HepG2 (cell line): ENCODE results near the gene DLX3. TPM values are rescaled to one million over a fixed set of nuclear protein-coding genes. Genes with fewer than 3 reads are reported as not detected.

Experiments
- ATM ChIP-seq: fragments of 450-650 bp; IDR thresholded peaks from 2 replicates; pipeline ENCODE4 v1.7.1; 2017; ENCODE audit warnings: mild to moderate bottlenecking, borderline replicate concordance
- CBX2 ChIP-seq, 2 experiments: fragments of 200-600 bp in 1 of 2; sonication (generic); formaldehyde crosslinking in 1 of 2; IDR thresholded peaks; 2 replicates each; pipeline versions ENCODE4 v1.7.0 to v1.8.1; 2018 to 2022; ENCODE audit warnings: low read depth in 2 of 2, low read length in 1 of 2, mild to moderate bottlenecking in 1 of 2, missing genetic modification reagents in 1 of 2
- FOXA1 ChIP-seq, 2 experiments: fragments of 450-650 bp in 1 of 2; sonication (generic) in 1 of 2; formaldehyde crosslinking in 1 of 2; IDR thresholded peaks; 2 replicates each; pipeline versions ENCODE4 v1.4.0 to v1.6.1; 2016 to 2020; ENCODE audit warnings: missing genetic modification reagents in 1 of 2
- HDAC6 ChIP-seq: fragments of 200-600 bp; sonication (generic); IDR thresholded peaks from 2 replicates; pipeline ENCODE4 v1.7.0; 2017; ENCODE audit warnings: mild to moderate bottlenecking, antibody characterized with exemption, low read length, low read depth
- MAFF ChIP-seq: IDR thresholded peaks from 2 replicates; pipeline ENCODE4 v1.6.1; 2011; ENCODE audit warnings: low read depth, low read length, improper control_type of control experiment
- MEIS2 ChIP-seq: sonication (generic); formaldehyde crosslinking; IDR thresholded peaks from 2 replicates; pipeline ENCODE4 v1.9.0; 2021; ENCODE audit warnings: mild to moderate bottlenecking, missing genetic modification reagents
- NFYC ChIP-seq: IDR thresholded peaks from 2 replicates; pipeline ENCODE4 v1.6.1; 2016; ENCODE audit warnings: missing genetic modification reagents, missing compliant biosample characterization
- TAF1 ChIP-seq: sonication (generic); formaldehyde crosslinking; IDR thresholded peaks from 2 replicates; pipeline ENCODE4 v1.4.0; 2020; ENCODE audit warnings: missing genetic modification reagents
- ZNF264 ChIP-seq: sonication (generic); formaldehyde crosslinking; IDR thresholded peaks from 2 replicates; pipeline ENCODE4 v1.4.0; 2020; ENCODE audit warnings: missing genetic modification reagents
- ZNF329 ChIP-seq: sonication (generic); formaldehyde crosslinking; IDR thresholded peaks from 2 replicates; pipeline ENCODE4 v1.9.0; 2021; ENCODE audit warnings: low read depth, mild to moderate bottlenecking, missing genetic modification reagents
- polyA plus RNA-seq, 8 experiments: library from polyadenylated mRNA; depleted of rRNA in 3 of 8; stranded (reverse) in 7 of 8; unstranded in 1 of 8; fragments of >200 nt; fragmentation: Illumina TruSeq in 4 of 8; extraction: Trizol in 4 of 8; gene quantifications; 2 replicates each; pipeline versions ENCODE4 v1.2.1 to v1.2.3, GENCODE V29; 2011 to 2016; ENCODE audit warnings: low read depth in 4 of 8, missing spikeins in 1 of 8, mixed read lengths in 1 of 8; ENCODE audit not compliant: insufficient read depth in 1 of 8
- total RNA-seq, 5 experiments: library from RNA; depleted of rRNA; stranded (reverse); fragments of >200 nt; fragmentation: Illumina TruSeq; extraction: Trizol; gene quantifications; 2 replicates each; pipeline ENCODE4 v1.2.3, GENCODE V29; 2016; ENCODE audit warnings: low read depth in 1 of 5
- TF ChIP-seq, protein P1 (sequence below): sonication (generic); formaldehyde crosslinking; IDR thresholded peaks from 2 replicates; pipeline ENCODE4 v1.4.0; 2020; ENCODE audit warnings: missing genetic modification reagents, mild to moderate bottlenecking, borderline replicate concordance
- TF ChIP-seq, protein P2 (sequence below): sonication (generic); formaldehyde crosslinking; IDR thresholded peaks from 2 replicates; pipeline ENCODE4 v1.8.0; 2022; ENCODE audit warnings: missing genetic modification reagents, low read depth, mild to moderate bottlenecking, borderline replicate concordance
- TF ChIP-seq, protein P3 (sequence below): sonication (generic); formaldehyde crosslinking; IDR thresholded peaks from one replicate; pipeline ENCODE4 v1.5.1; 2020; ENCODE audit warnings: mild to moderate bottlenecking, missing genetic modification reagents; ENCODE audit errors: not compliant biosample characterization
- TF ChIP-seq, protein P4 (sequence below): sonication (generic); formaldehyde crosslinking; conservative IDR thresholded peaks from 2 replicates; pipeline ENCODE4 v1.4.0; 2020; ENCODE audit warnings: missing genetic modification reagents
- TF ChIP-seq, protein P5 (sequence below): sonication (generic); formaldehyde crosslinking; IDR thresholded peaks from 2 replicates; pipeline ENCODE4 v1.9.0; 2022; ENCODE audit warnings: low read depth, missing genetic modification reagents

DLX3 gene
- total and polyA plus RNA-seq, 2 of the 13 experiments (the other 11 are each of a cell fraction or from before 2014, with no cell fraction given) = 0.03 TPM; not detected in 1

DNA sequence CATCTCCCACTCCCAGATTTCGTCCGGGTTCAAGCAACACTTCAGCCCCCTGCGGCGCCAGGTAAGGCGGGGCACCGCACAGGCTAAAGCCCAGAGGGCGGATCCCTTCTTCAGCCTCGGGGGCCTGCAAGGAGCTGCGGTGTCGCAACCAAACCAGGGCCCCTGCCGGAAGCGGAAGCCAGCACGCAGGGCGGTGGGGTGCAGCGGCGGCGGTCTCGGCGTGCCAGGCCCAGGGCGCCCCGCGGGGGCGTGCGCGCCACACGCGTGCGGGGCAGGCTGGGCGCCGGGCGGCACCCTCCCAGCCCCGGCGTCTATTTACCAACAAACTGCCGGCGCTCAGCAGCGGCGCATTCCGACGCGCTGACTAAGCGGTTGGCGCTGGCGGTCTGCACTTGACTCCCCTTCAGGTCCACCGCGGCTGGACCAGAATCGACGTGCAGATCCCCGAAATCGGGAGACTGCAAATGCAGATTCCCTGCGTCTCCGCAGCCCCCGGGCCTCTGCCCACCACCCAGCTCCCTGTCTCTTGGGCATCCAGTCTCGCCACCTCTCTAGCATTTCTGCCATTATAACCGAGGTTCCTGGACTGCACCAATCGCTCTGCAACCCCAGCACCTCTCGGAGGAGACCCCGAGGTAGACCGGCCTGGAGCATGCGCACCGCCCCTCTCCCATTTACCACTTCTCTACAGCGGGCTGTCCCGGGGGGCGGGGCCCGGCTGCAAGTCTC lies 26.5 kb downstream of the DLX3 start (continued):
- TF ChIP-seq ATM (no peak), FOXA1 (IDR thresholded peaks at IDR 0.05) (no peak), FOXA1 (CRISPR knock-in tag; IDR thresholded peaks at IDR 0.05) (no peak; the same call in 1 of the 2 replicates), MEIS2 (CRISPR knock-in tag) (no peak), ZNF329 (CRISPR knock-in tag) (no peak), NFYC (CRISPR knock-in tag) (peak; percentile 58), MAFF (no peak), HDAC6 (no peak), TAF1 (CRISPR knock-in tag) (peak; percentile 26; the same call in 1 of the 2 replicates), CBX2 (IDR thresholded peaks at IDR 0.05; ENCODE audit: low read depth, low read length) (no peak), CBX2 (CRISPR knock-in tag; IDR thresholded peaks at IDR 0.05; ENCODE audit: low read depth) (no peak), ZNF264 (no peak)
- TF ChIP-seq, protein P1, sequence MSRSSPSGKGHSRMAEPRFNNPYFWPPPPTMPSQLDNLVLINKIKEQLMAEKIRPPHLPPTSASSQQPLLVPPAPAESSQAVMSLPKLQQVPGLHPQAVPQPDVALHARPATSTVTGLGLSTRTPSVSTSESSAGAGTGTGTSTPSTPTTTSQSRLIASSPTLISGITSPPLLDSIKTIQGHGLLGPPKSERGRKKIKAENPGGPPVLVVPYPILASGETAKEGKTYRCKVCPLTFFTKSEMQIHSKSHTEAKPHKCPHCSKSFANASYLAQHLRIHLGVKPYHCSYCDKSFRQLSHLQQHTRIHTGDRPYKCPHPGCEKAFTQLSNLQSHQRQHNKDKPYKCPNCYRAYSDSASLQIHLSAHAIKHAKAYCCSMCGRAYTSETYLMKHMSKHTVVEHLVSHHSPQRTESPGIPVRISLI (CRISPR knock-in tag) = no peak
- TF ChIP-seq, protein P2, sequence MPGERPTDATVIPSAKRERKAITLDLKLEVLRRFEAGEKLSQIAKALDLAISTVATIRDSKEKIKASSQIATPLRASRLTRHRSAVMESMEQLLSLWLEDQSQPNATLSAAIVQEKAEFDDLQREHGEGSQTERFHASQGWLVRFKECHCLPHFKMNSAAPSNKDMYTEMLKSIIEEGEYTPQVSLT (CRISPR knock-in tag) = no peak
- TF ChIP-seq, protein P3, sequence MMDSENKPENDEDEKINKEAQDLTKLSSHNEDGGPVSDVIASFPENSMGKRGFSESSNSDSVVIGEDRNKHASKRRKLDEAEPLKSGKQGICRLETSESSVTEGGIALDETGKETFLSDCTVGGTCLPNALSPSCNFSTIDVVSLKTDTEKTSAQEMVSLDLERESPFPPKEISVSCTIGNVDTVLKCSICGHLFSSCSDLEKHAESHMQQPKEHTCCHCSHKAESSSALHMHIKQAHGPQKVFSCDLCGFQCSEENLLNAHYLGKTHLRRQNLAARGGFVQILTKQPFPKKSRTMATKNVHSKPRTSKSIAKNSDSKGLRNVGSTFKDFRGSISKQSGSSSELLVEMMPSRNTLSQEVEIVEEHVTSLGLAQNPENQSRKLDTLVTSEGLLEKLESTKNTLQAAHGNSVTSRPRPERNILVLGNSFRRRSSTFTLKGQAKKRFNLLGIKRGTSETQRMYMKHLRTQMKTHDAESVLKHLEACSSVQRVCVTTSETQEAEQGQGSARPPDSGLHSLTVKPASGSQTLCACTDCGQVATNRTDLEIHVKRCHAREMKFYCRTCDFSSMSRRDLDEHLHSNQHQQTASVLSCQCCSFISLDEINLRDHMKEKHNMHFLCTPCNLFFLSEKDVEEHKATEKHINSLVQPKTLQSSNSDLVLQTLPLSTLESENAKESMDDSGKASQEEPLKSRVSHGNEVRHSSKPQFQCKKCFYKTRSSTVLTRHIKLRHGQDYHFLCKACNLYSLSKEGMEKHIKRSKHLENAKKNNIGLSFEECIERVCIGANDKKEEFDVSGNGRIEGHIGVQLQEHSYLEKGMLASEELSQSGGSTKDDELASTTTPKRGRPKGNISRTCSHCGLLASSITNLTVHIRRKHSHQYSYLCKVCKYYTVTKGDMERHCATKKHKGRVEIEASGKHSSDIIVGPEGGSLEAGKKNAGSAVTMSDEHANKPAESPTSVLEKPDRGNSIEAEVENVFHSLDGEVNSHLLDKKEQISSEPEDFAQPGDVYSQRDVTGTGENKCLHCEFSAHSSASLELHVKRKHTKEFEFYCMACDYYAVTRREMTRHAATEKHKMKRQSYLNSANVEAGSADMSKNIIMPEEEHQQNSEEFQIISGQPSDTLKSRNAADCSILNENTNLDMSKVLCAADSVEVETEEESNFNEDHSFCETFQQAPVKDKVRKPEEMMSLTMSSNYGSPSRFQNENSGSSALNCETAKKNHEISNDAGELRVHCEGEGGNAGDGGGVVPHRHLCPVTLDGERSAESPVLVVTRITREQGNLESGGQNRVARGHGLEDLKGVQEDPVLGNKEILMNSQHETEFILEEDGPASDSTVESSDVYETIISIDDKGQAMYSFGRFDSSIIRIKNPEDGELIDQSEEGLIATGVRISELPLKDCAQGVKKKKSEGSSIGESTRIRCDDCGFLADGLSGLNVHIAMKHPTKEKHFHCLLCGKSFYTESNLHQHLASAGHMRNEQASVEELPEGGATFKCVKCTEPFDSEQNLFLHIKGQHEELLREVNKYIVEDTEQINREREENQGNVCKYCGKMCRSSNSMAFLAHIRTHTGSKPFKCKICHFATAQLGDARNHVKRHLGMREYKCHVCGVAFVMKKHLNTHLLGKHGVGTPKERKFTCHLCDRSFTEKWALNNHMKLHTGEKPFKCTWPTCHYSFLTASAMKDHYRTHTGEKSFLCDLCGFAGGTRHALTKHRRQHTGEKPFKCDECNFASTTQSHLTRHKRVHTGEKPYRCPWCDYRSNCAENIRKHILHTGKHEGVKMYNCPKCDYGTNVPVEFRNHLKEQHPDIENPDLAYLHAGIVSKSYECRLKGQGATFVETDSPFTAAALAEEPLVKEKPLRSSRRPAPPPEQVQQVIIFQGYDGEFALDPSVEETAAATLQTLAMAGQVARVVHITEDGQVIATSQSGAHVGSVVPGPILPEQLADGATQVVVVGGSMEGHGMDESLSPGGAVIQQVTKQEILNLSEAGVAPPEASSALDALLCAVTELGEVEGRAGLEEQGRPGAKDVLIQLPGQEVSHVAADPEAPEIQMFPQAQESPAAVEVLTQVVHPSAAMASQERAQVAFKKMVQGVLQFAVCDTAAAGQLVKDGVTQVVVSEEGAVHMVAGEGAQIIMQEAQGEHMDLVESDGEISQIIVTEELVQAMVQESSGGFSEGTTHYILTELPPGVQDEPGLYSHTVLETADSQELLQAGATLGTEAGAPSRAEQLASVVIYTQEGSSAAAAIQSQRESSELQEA (CRISPR knock-in tag) = no peak
- TF ChIP-seq, protein P4, sequence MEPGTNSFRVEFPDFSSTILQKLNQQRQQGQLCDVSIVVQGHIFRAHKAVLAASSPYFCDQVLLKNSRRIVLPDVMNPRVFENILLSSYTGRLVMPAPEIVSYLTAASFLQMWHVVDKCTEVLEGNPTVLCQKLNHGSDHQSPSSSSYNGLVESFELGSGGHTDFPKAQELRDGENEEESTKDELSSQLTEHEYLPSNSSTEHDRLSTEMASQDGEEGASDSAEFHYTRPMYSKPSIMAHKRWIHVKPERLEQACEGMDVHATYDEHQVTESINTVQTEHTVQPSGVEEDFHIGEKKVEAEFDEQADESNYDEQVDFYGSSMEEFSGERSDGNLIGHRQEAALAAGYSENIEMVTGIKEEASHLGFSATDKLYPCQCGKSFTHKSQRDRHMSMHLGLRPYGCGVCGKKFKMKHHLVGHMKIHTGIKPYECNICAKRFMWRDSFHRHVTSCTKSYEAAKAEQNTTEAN (CRISPR knock-in tag) = no peak
- TF ChIP-seq, protein P5, sequence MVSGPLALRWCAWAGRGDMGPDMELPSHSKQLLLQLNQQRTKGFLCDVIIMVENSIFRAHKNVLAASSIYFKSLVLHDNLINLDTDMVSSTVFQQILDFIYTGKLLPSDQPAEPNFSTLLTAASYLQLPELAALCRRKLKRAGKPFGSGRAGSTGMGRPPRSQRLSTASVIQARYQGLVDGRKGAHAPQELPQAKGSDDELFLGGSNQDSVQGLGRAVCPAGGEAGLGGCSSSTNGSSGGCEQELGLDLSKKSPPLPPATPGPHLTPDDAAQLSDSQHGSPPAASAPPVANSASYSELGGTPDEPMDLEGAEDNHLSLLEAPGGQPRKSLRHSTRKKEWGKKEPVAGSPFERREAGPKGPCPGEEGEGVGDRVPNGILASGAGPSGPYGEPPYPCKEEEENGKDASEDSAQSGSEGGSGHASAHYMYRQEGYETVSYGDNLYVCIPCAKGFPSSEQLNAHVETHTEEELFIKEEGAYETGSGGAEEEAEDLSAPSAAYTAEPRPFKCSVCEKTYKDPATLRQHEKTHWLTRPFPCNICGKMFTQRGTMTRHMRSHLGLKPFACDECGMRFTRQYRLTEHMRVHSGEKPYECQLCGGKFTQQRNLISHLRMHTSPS (CRISPR knock-in tag) = no peak
